Stomach smooth muscle (tissue), 2 donors: Measurements from ENCODE around the gene ESYT3.

Source experiments
- H3K27ac ChIP-seq: one replicate; pipeline ENCODE4 v1.7.0; 2013; ENCODE audit warnings: mild to moderate bottlenecking, low read length, inconsistent platforms
- H3K27me3 ChIP-seq, 2 donors: one replicate each; pipeline ENCODE4 v1.7.0; 2013; ENCODE audit warnings: low read length in 2 of 2; ENCODE audit not compliant: insufficient read depth in 2 of 2, control insufficient read depth in 1 of 2
- H3K36me3 ChIP-seq, 2 donors: one replicate each; pipeline ENCODE4 v1.7.0; 2013; ENCODE audit warnings: low read length in 2 of 2; ENCODE audit not compliant: control insufficient read depth in 2 of 2, insufficient read depth in 2 of 2
- H3K4me1 ChIP-seq: one replicate; pipeline ENCODE4 v1.7.0; 2013; ENCODE audit warnings: low read length; ENCODE audit not compliant: control insufficient read depth, insufficient read depth
- H3K4me3 ChIP-seq, 2 donors: one replicate each; pipeline ENCODE4 v1.7.0; 2013; ENCODE audit warnings: low read length in 2 of 2
- H3K9ac ChIP-seq, 2 donors: one replicate each; pipeline ENCODE4 v1.7.0; 2013; ENCODE audit warnings: low read length in 2 of 2, mild to moderate bottlenecking in 1 of 2
- H3K9me3 ChIP-seq, 2 donors: one replicate each; pipeline ENCODE4 v1.7.0; 2013; ENCODE audit warnings: low read length in 2 of 2; ENCODE audit not compliant: control insufficient read depth in 2 of 2
- donor health status: healthy.
- donor health status: Pancreatic carcinoma.

Gene ESYT3

GRCh38 chr3:138455801-138456716, 21.6 kb downstream of the ESYT3 start:
- no peak overlapping the region for H3K9ac ChIP-seq
- H3K36me3 ChIP-seq, result peaks cover 0 to 2% of the 10 kb centered on the region in 2 donors
- peaks cover 13% of the 10 kb centered on the region for H3K4me1 ChIP-seq
- no peak overlapping the region for H3K27ac ChIP-seq
- H3K9me3 ChIP-seq, result no peaks in the 10 kb centered on the region
- no peak overlapping the region for H3K4me3 ChIP-seq
- no peaks in the 10 kb centered on the region for H3K27me3 ChIP-seq

- Histone ChIP-seq H3K9ac (no peak overlapping the region), H3K27me3 (no peaks in the 10 kb centered on the region), H3K4me3 (no peak overlapping the region), H3K36me3 (peaks cover 0 to 2% of the 10 kb centered on the region in 2 donors), H3K4me1 (peaks cover 13% of the 10 kb centered on the region), H3K27ac (no peak overlapping the region), H3K9me3 (no peaks in the 10 kb centered on the region)
Measured at GRCh38 chr3:138456961-138457862, 22.8 kb downstream of the ESYT3 start.

GRCh38 chr3:138457863-138458735, 23.7 kb downstream of the ESYT3 start:
- H3K4me3 ChIP-seq, result no peak overlapping the region
- no peak overlapping the region for H3K9ac ChIP-seq
- peaks cover 0 to 2% of the 10 kb centered on the region in 2 donors for H3K36me3 ChIP-seq
- peaks cover 13% of the 10 kb centered on the region for H3K4me1 ChIP-seq
- no peak overlapping the region for H3K27ac ChIP-seq
- H3K9me3 ChIP-seq, result no peaks in the 10 kb centered on the region
- no peaks in the 10 kb centered on the region for H3K27me3 ChIP-seq

- Histone ChIP-seq H3K4me3 (no peak overlapping the region), H3K9me3 (no peaks in the 10 kb centered on the region), H3K4me1 (peaks cover 13% of the 10 kb centered on the region), H3K9ac (no peak overlapping the region), H3K36me3 (peaks cover 0 to 2% of the 10 kb centered on the region in 2 donors), H3K27me3 (no peaks in the 10 kb centered on the region), H3K27ac (no peak overlapping the region)
Measured at GRCh38 chr3:138458774-138459499, 24.5 kb downstream of the ESYT3 start.

GRCh38 chr3:138459619-138460535, 25.5 kb downstream of the ESYT3 start:
- no peaks in the 10 kb centered on the region for H3K27me3 ChIP-seq
- H3K4me1 ChIP-seq, result peaks cover 13% of the 10 kb centered on the region
- H3K27ac ChIP-seq, result no peak overlapping the region
- no peaks in the 10 kb centered on the region for H3K9me3 ChIP-seq
- H3K4me3 ChIP-seq, result no peak overlapping the region
- no peak overlapping the region for H3K9ac ChIP-seq
- H3K36me3 ChIP-seq, result peaks cover 0 to 3% of the 10 kb centered on the region in 2 donors

- H3K9me3 ChIP-seq, result no peaks in the 10 kb centered on the region
- H3K36me3 ChIP-seq, result peaks cover 0 to 6% of the 10 kb centered on the region in 2 donors
- no peaks in the 10 kb centered on the region for H3K27me3 ChIP-seq
Measured at GRCh38 chr3:138460536-138461205, 26.3 kb downstream of the ESYT3 start.

GRCh38 chr3:138461246-138461645, 26.8 kb downstream of the ESYT3 start:
- Histone ChIP-seq H3K27me3 (no peaks in the 10 kb centered on the region), H3K4me1 (peaks cover 6% of the 10 kb centered on the region), H3K27ac (no peak overlapping the region), H3K36me3 (peaks cover 0 to 6% of the 10 kb centered on the region in 2 donors), H3K4me3 (no peak overlapping the region), H3K9ac (no peak overlapping the region), H3K9me3 (no peaks in the 10 kb centered on the region)

More at GRCh38 chr3:138460536-138461205, 26.3 kb downstream of the ESYT3 start:
- H3K4me3 ChIP-seq, result no peak overlapping the region
- H3K4me1 ChIP-seq, result peaks cover 12% of the 10 kb centered on the region
- H3K9ac ChIP-seq, result no peak overlapping the region
- H3K27ac ChIP-seq, result no peak overlapping the region

GRCh38 chr3:138461896-138462295, 27.5 kb downstream of the ESYT3 start:
- H3K36me3 ChIP-seq, result peaks cover 0 to 6% of the 10 kb centered on the region in 2 donors
- no peak overlapping the region for H3K9ac ChIP-seq
- H3K4me1 ChIP-seq, result no peaks in the 10 kb centered on the region
- H3K27ac ChIP-seq, result no peak overlapping the region
- H3K9me3 ChIP-seq, result no peaks in the 10 kb centered on the region
- H3K27me3 ChIP-seq, result no peaks in the 10 kb centered on the region
- no peak overlapping the region for H3K4me3 ChIP-seq
